ENCODE data around the gene SH3GL3.

The SH3GL3 gene

DNA sequence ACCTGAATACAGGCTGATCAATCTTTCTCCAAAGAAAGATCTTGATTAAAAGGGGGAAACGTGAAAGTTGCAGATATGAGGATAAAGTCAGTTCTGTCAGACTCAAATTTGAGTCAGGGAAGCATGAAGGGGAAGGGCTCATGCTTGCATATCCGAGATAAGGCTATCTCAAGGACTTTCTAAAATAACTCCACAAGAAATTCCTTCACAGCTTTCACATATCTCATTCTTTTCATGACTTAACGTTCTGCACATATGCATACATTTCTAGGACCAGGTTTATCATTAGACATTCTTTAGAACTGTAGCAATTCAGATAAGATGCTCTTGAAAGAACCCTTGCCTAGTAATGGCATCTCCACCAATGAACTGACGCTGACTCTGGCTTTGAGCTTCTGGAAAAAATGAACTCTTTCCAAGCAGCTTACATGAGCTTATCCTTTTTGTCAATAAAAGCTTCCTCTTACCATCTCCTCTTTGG lies 15.9 kb downstream of the SH3GL3 start:
- DNase-seq (ENCODE audit: low read depth): no peak

DNA sequence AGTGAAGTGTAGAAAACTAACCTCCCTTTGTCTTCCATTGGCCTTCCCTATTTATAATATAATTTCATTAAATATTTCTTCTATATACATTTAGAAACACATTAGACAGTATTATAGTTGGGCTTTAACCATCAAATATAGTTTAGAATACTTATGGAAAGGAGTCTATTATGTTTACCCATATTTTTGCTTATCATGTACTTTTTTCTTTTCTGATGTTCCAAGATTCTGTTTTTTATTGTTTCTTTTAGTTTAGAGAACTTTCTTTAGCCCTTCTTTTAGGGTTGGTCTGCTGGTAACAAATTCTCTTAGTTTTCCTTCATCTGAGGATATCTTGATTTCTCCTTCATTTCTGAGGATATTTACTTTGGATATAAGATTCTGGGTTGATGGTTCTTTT lies 23.7 kb downstream of the SH3GL3 start:
- DNase-seq (ENCODE audit: low read depth): no peak

DNA sequence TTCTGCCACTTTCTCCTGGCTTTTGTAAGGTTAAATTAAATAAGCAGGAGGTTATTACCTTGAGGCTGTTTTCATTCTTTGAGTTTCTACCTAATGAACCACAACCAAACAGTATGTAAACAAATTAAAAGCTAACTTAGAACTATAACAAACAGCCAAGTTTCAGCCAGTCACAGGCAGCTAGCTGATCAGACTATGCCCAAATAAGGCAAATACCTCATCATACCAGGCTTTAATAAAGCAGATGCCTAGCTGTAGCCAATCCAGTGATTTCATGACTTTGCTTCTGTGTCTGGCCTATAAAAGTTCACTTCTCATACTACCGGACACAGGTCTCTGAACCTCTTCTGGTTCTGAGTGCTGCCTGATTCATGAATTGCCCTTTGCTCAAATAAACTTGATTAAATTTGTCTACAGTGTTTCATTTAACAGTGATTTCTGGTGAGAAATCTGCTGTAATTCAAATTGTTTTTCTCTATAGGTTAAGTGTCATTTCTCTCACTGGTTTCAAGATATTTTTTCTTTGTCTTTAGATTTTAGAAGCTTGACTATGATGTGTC lies 24.2 kb downstream of the SH3GL3 start:
- DNase-seq (ENCODE audit: low read depth): no peak

DNA sequence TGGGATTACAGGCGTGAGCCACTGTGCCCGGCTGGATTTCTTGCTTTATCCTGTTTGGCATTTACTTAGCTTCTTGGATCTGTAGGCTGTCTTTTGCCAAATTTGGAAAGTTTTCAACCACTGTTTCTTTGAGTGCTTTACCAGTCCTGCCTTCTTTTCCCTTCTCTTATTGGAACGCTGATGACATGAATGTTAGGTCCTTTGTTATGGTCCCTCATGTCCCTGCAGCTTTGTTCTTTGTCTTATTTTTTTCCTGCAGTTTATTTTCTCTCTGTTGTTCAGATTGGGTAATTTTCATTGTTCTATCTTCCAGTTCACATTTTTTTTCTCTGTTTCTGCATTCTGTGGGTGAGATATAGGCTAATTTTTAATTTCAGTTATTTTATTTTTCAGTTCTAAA lies 25.0 kb downstream of the SH3GL3 start:
- DNase-seq (ENCODE audit: low read depth): no peak

DNA sequence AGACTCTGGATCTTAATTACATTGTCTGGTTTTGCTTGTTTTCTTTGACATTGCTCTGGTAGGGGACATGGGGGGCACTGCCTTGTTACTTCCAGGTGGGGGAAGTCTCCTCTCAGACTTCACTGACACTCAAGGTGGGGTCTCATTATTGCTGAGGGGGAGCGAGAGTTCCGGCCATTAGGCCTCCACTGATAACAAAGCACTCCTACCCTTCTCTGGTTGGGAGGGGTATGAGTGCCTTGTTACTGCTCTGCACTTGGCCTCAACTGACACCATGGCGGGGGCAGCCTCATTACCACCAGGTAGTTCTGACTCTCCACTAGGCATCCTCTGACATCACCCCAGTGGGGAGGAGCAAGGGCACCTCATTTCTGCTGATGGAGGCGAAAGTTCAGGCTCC lies 25.7 kb downstream of the SH3GL3 start:
- no peak for DNase-seq (ENCODE audit: low read depth)

DNA sequence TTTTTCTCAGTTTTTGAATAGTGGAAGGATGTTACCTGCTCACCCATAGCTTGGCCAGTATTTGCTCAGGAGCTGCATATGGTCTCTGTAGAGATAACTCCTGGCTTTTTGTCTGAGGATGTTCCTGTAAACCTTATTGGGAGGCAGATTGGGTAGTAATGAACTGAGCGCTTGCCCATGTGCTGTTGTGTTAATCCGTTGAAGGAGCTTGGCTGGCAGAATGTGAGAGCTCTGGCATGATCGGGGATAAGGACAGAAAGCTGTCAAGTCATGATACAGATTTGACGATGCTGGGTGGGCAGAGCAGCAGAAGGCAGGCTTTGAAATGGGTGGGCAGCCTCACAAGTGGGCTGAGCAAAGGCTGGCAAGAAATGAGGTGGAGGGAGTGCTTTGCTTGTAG lies 27.4 kb downstream of the SH3GL3 start:
- DNase-seq (ENCODE audit: low read depth): no peak

DNA sequence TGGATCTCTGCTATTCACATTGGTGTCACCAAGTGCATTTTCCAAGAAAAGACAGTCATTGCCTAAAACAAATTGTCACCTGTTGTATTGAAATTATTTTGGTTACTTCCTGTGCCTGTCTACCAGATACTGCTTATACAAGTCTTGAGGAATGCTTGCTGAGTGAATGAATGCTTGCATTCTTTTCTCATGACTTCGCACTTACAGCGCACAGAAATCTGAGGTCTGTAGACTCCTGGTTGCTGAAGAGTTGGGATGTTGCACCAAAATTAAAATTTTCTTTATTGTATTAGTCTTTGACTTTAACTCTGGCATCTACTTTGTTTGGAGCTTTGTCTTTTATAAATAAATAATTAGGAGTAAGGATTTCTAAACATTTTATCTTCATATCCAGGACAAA lies 28.4 kb downstream of the SH3GL3 start:
- DNase-seq (ENCODE audit: low read depth): no peak

DNA sequence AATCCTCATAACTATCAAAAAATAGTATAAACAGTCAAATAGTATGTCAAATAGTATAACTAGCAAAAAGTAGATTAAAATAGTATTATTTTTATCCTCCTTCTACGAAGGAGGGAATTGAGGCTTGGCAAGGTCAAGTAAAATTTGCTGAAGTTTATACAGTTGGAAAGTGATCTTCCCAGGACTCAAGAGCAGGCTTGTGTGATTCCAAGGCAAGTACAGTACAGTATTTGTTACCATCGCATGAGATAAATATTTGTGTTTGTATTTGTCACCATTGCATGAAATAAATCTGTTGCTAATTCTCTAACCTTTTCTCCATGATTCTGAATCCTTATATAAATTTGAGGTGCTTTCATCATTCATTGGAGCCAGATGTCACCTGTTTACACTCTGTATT lies 28.9 kb downstream of the SH3GL3 start:
- DNase-seq (ENCODE audit: low read depth): no peak

DNA sequence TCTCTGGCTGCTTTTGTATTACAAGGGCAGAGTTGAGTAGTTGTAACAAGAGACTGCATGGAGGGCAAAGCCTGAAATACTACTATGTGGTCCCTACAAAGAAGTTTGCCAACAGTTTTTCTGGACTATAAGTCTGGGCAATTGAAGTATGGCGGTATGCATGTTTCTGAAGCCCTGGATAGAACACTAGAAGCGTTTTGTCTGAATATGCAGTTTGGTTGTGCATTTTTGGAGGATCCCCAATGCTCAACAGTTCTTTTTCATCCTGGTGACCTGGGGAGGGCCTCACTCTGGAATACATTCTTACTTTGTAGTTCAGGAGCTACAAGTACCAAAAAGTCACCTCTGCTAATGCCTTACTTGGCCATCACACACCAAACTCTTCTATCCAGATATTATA lies 29.6 kb downstream of the SH3GL3 start:
- DNase-seq (ENCODE audit: low read depth): no peak

DNA sequence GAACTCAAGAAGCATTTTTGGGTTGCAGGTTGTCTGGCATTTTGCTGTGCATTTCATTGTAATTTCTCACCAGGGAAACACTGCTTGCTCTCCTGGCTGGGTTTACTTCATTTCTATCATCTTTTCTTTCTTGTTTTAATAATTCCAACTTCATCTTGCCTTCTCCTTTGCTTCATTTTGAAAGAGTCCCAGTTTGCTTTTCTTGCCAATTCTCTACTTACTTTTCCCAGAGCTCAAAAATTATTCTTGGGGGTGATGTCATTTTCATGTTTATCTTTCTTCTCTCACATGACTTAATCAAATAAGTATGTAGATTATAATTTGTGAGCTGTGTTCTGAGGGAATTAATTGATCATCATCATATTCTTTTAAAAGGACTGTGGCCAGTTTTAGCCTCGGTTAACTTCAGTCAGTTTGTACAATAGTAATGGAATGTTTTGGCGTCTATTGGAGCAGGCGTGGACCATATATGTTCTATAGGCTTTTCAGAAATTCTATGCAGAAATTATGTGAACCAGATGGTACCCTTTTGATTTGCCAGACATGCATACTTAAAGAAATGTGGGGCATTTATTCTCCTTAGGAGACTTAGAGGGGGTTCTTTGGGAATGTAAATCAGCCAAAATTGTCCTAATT lies 30.1 kb downstream of the SH3GL3 start:
- DNase-seq (ENCODE audit: low read depth): no peak

DNA sequence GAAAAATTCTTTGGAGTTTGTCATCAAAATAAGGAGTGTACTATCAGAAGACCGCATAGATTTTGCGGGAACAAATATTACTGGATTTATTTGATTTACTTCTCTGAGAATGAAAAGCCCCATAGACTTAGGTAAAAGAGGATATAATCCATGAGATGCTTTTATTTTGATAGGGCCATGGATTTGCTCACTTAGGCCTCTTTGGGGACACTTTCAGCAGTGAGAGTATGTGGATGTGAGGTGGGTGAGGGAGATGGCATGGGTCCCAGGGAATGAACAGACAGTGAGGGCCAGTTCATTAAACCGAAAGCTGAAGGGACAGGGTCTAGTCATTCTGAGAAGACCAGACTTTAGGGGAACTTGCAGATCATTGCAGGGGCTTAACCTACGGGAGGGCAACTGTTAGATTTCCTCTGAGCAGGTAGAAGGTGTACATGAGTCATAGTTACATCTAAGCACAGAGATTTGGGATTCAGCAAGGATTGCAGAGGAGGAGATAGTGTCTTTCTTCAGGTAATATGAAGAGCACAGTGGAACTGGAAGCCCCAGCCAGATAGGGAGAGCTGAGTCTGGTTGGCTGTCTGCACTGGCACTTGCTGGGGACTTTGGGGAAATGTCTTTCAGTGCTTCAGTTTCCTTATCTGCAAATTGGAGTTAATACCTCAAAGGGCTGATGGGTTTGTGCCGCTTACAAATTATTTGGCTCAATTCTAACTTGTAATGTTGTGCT lies 30.8 kb downstream of the SH3GL3 start:
- no peak for DNase-seq (ENCODE audit: low read depth)

DNA sequence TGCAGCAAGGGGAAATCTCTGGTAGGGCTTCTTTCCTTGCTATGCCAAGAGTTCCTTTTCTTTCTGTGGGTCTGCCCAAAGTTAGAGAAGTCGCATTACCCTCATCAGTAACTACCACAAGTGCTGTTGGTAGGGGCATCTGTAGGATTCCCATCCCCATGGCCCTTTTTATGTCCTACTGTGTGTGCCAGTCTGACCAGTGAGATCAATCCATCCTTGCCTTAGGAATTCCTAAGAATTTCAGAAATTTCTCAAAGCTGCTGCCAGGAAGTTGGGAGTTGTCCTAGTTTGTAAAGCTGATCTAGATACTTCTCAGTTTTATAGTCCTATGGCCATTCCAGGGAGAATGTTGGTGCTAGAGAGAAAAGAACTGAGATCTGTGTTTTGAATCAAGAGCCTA lies 36.5 kb downstream of the SH3GL3 start:
- DNase-seq (ENCODE audit: low read depth): no peak

DNA sequence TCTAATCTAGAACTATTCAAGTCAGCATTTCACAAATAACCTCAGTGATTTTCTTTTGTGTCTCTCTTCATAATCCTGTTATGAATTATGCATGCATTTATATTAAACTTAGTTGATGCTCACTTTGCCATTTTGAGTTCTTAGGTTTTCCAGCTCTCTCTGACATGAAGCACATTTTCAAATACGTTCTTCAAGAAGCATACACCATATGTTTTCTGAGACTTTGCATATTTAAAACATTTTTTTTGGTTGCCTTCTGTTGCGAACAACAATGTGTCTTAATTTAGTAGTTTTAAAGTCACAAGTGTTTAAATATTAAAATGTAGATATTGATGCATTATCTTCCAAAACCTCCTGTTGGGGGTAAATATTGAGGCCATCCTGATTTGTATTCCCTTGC lies 37.5 kb downstream of the SH3GL3 start:
- DNase-seq (ENCODE audit: low read depth): no peak

DNA sequence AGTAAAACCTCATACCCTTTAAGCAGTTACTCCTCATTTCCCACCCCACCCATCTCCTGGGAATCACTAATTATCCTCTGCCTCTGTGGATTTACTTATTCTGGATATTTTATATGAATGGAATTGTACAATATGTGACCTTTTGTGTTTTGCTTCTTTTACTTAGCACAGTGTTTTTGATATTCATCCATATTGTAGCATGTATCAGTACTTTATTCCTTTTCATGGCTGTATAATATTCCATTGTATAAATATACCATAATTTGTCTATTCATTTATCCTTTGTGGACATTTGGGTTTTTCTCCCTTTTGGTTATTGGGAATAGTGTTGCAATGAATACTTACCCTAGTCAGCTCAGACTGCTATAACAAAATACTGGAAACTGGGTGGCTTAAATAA lies 39.2 kb downstream of the SH3GL3 start:
- DNase-seq (ENCODE audit: low read depth): no peak

DNA sequence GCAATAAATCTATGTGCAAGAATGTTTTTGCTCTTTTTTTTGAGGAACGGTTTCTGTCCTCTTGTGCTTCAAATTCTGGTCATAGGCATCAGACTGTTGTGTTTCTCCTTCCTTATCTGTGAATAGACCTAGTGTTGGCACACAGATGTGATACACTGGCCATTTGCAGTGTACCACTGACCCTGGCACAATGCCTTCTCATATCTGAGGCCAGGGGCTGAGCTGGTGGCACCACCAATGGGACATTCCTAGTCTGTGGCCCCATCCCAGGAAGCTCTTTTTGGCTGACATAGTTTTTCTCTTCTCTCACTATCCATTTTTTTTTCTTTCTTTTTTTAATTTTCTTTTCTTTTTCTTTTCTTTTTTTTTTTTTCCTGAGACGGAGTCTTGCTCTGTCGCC lies 40.4 kb downstream of the SH3GL3 start:
- no peak for DNase-seq (ENCODE audit: low read depth)

DNA sequence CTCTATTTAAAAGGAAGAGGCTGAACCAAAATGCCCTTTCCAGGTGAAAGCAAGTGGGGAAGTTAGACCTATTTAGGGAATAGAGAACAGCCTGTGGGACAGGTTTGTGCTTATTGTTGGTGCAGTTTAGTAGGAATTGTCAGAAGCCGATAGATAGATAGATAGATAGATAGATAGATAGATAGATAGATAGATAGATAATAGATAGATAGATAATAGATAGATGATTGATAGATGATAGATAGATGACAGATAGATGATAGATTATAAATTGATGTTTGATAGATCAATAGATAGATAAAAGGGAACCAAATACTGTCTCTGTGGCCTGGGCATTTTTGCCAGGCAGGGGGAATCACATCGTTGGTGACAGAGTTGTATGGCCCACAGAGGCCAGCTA lies 42.5 kb downstream of the SH3GL3 start:
- no peak for DNase-seq (ENCODE audit: low read depth)

DNA sequence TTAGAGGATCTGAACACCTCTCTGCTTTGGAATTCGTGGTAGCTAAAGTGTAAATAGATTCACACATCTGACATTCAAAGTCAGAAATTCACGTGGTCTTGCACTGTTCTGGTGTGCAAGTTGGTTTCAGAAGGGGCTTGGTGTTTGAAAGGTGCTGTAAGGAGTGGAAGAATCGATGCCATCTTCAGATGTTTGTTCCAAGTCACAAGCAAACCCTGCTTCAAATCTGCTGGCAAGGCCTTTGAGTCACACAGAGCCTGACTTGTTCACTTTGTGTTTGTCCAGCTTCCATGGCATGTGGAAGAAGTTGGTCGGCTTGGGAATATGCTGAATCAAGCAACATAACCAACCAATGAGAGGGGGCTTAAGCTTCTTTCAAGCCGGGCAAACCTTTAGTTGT lies 44.3 kb downstream of the SH3GL3 start:
- no peak for DNase-seq (ENCODE audit: low read depth)

DNA sequence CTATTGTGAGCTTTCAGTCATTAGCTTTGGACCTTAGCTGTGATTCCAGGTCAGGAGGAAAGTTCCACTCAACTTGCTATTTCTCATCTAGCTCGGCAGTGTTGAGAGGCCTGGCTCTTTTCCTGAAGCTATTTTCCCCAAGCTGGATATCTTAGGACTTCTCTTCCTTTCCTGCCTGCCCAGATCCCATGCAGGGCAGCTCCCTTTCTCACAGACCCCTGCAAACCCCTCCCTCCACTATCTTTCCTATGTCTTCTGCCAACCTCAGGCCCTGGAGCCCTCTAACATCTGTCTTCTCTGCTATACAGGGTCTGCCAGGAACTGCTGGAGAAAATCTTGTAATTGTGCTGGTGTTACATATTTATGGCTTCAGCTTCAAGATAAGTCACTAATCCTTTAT lies 49.6 kb downstream of the SH3GL3 start:
- no peak for DNase-seq (ENCODE audit: low read depth)

DNA sequence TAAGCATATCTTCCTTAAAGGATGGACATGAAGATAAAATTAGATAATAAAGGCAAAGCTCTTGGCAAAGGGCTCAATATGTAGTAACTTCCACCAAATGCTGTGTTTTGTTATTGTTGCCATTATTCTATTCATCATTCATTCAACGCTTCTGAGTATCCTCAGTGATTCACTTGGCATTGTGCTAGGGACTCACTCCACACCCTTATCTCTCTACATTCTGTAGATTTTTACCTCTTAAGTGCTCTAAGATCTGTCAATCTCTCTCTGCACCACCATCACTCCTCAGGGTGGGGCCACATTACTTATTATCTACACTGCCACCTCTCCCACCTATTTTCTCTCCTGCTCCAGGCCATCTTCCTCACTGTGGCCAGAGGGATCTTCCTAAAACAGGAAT lies 51.2 kb downstream of the SH3GL3 start:
- no peak for DNase-seq (ENCODE audit: low read depth)

DNA sequence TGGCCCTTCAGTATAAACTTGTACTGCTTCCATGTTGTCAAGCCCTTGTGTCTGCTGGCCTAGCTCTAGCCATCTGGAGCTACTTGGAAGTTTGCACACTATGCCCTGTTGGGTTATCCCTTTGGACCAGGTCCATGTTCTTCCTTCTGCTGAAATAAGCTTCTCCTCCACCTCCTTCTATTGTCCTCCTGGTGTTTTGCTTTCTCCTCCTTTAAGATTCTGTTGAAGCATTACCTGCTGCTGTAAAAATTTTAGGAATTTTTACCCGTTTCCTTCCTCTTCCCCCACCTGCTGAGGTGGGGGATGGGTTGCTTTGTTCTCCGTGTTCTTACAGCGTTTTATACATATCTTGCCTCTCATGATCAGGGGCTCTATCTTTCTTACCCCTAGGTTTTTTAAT lies 51.7 kb downstream of the SH3GL3 start:
- DNase-seq (ENCODE audit: low read depth): no peak

DNA sequence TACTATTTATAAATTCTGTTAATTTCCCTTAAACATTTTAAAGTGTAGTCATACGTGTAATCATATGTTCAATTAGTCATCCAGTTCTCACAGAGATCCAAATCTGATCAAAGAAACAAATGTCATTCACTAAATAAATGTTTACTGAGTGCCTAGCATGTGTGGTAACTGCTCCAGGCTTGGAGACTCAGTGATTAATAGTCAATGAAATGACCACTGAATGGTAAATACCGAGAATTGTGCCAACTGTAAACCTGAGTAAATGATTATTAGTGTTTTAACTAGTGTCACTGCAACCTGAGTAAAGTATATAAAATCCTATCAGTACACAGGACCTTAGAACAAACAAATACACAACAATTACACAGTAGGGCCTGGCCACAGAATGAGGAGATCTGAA lies 52.3 kb downstream of the SH3GL3 start:
- DNase-seq (ENCODE audit: low read depth): no peak

DNA sequence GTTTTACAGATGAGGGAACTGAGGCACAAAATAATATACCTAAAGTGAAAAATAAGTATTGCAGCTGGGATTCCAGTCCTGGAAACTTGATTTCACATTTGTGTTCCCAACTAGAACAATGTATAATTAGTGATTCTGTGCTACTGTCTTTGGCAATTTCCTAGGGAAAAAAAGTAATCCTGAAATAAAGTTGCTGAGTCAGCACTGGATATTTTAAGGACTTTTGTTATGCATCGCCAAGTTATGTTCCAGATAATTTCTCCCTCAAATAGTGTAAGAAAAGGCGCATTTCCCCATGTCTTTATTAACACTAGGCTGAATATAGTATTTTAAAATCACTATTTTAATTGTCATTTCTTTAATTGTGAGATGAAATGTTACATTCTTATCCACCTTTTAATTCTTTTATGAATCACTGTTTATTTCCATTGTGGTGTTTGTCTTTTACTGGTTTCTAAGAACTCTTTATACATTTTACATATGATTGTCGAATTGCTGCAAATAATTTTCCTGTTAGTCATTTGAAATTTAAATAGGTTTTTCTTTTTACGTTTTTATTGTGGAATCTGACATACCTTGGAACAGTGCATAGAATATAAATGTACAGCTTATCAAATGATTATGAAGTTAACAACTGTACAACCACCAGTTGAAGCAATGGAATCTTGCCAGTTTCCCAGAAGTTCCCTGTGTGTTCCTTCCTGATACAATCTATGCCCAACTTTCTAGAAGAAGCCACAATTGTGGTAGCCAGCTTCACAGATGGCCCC lies 56.6 kb downstream of the SH3GL3 start:
- DNase-seq (ENCODE audit: low read depth): no peak

DNA sequence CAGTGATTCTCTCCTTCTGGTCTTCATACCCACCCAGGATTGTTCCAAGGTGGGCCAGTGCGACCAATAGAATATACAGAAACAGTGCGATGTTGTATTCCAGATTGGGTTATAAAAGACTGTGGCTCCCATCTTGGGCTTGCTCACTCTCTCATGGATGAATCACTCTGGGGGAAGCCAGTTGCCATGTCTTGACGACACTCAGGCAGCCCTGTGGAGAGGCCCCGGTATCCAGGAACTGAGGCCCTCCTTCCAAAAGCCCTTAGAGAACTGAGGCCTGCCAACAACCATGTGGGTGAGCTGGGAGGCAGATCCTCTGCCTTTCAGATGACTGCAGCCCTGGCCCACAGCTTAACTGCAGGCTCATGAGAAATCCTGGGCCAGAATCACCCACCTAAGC lies 57.2 kb downstream of the SH3GL3 start:
- no peak for DNase-seq (ENCODE audit: low read depth)
